ENCODE results near the gene TBCK. TPM values are rescaled to one million over a fixed set of nuclear protein-coding genes. Genes with fewer than 3 reads are reported as not detected.

Gene TBCK
- total and polyA plus RNA-seq, 2 donors (not counting 3 experiments of a cell fraction or from before 2014, with no cell fraction given): 18.2 to 38.6 TPM

DNA sequence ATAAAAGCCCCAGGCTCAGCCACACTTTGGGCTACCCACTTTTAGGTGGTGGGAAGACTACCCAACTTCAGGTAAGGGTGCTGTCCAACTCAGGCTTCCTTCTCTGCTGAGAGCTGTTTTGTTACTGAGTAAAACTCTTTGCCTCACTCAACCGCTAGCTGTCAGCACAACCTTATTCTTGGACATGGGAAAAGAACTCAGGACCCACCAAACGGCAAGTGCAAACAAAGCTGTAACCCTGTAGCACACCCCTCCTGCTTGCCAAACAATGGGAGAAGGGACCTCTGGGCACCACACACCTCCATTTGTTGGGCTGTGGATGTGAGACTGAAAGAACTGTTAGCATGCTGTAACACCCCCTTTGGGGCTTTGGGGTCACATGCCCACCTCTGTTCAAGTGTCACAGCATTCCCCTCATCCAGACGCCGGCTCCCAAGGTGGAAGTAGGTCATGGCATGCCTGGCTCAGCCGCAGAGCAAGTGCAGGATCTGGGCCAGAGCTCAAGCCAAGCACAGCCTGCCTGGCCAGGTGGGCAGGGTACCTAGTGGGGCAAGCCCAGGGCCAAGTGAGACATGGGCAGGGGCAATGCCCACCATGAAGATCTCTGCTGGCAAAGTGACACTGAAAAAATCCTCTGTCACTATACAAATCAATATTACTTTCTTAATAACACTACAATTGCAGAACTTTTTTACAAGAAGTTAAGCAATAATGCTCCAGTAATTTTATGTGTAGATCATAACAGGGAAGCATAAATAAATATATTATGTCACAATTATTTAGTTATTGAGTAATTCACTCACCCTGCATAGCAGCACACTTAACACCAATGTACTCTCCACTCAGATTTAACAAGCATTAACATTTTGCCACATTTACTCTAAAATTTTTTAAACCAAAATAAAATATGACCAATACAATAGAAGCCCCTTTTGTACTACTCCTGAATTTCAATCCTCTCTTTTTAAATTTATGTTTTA lies 107.2 kb downstream of the TBCK start:
- Histone ChIP-seq H3K4me1 (ENCODE audit: control insufficient read depth, extremely low read depth, insufficient read depth, low read length) (peaks cover 6% of the 10 kb centered on the region), H3K9me1 (replicated peaks; ENCODE audit: control insufficient read depth, extremely low read depth, insufficient read depth, low read length) (no peaks in the 10 kb centered on the region), H3K4me3 (replicated peaks in 1 of 3; ENCODE audit: insufficient read depth in 1 of 3, low read depth in 1 of 3, low read length in 3 of 3) (no peak overlapping the region), H2AFZ (ENCODE audit: low read depth, low read length) (no peak overlapping the region), H3K9ac (replicated peaks; ENCODE audit: extremely low read depth, insufficient read depth, low read length) (no peak overlapping the region), H3K9me3 (replicated peaks; ENCODE audit: control insufficient read depth, insufficient read depth, low read length) (no peaks in the 10 kb centered on the region), H3K36me3 (ENCODE audit: control insufficient read depth in 2 of 2, extremely low read depth in 1 of 2, insufficient read depth in 2 of 2, low read length in 2 of 2) (peaks cover 0 to 4% of the 10 kb centered on the region in 2 experiments), H3K4me2 (ENCODE audit: insufficient read depth, low read length) (no peak overlapping the region), H3K79me2 (ENCODE audit: control insufficient read depth, insufficient read depth, low read length) (no peaks in the 10 kb centered on the region), H3K27ac (ENCODE audit: insufficient read depth, low read depth, low read length) (no peak overlapping the region), H3K27me3 (ENCODE audit: control insufficient read depth in 2 of 2, insufficient read depth in 2 of 2, low read length in 2 of 2) (no peaks in the 10 kb centered on the region), H4K20me1 (replicated peaks; ENCODE audit: control insufficient read depth, extremely low read depth, insufficient read depth, low read length) (no peaks in the 10 kb centered on the region)
- no peak for FAIRE-seq
- TF ChIP-seq POLR2AphosphoS5 (IDR thresholded peaks at IDR 0.05; ENCODE audit: insufficient read depth, low read depth, low read length) (no peak), MYC (IDR thresholded peaks at IDR 0.05; ENCODE audit: low read depth, low read length) (no peak), GATA2 (IDR thresholded peaks at IDR 0.05; ENCODE audit: insufficient read depth, insufficient read length, low read depth, low read length) (no peak), FOS (IDR thresholded peaks at IDR 0.05; ENCODE audit: borderline replicate concordance, insufficient read depth, low read length) (no peak), EZH2 (IDR thresholded peaks at IDR 0.05; ENCODE audit: borderline replicate concordance, low read depth, low read length, severe bottlenecking) (no peak), POLR2A (IDR thresholded peaks at IDR 0.05; ENCODE audit: low read depth, low read length) (no peak), JUN (IDR thresholded peaks at IDR 0.05; ENCODE audit: borderline replicate concordance, insufficient read depth, insufficient read length, low read depth) (no peak), MAX (IDR thresholded peaks at IDR 0.05; ENCODE audit: insufficient read depth, insufficient read length) (no peak)
- TF ChIP-seq, protein P1, sequence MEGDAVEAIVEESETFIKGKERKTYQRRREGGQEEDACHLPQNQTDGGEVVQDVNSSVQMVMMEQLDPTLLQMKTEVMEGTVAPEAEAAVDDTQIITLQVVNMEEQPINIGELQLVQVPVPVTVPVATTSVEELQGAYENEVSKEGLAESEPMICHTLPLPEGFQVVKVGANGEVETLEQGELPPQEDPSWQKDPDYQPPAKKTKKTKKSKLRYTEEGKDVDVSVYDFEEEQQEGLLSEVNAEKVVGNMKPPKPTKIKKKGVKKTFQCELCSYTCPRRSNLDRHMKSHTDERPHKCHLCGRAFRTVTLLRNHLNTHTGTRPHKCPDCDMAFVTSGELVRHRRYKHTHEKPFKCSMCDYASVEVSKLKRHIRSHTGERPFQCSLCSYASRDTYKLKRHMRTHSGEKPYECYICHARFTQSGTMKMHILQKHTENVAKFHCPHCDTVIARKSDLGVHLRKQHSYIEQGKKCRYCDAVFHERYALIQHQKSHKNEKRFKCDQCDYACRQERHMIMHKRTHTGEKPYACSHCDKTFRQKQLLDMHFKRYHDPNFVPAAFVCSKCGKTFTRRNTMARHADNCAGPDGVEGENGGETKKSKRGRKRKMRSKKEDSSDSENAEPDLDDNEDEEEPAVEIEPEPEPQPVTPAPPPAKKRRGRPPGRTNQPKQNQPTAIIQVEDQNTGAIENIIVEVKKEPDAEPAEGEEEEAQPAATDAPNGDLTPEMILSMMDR (IDR thresholded peaks at IDR 0.05; ENCODE audit: extremely low read depth in 1 of 2, insufficient read depth in 1 of 2, low read depth in 1 of 2, low read length in 2 of 2): no peak
- DNase-seq (ENCODE audit: low read depth, low spot score): no peak
- BruUV-seq (replicated peaks): no TSS peak
- ChIA-PET POLR2A (no interaction called here), CTCF (no interaction called here)
- intact Hi-C loops (cut with micrococcal nuclease): no loop called here
- dilution Hi-C loops (cut with MboI; ENCODE audit: extremely low pct_ligation_motif_present, low sequenced_read_pairs): no loop called here
